ENCODE results near the gene CCSAP. TPM values are rescaled to one million over a fixed set of nuclear protein-coding genes. Genes with fewer than 3 reads are reported as not detected.

The CCSAP gene
- total and polyA plus RNA-seq, 2 of the 13 experiments (the other 11 are each of a cell fraction or from before 2014, with no cell fraction given) = 3.7 to 9.0 TPM

DNA sequence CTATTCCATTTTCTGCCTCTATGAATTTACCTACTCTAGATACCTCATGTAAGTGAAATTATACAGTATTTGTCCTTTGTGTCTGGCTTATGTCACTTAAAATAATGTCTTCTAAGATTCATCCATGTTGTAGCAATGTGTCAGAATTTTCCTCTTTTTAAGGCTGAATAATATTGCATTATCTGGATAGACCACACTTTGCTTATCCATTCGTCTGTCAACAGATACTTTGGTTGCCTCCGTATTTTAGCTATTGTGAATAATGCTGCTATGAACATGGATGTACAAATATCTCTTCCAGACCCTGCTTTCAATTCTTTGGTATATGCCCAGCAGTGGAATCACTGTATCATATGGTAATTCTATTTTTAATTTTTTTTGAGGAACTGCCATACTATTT, 10.1 kb upstream of the CCSAP start:
- in situ Hi-C loops (cut with HindIII; ENCODE audit: extremely low pct_ligation_motif_present, low pct_unique_long_range_greater_than_20kb) = no loop called here
- H3K36me3 ChIP-seq (replicated peaks in 1 of 2; ENCODE audit: control insufficient read depth in 1 of 2, insufficient read depth in 2 of 2, low read length in 2 of 2) = no peaks in the 10 kb centered on the region

DNA sequence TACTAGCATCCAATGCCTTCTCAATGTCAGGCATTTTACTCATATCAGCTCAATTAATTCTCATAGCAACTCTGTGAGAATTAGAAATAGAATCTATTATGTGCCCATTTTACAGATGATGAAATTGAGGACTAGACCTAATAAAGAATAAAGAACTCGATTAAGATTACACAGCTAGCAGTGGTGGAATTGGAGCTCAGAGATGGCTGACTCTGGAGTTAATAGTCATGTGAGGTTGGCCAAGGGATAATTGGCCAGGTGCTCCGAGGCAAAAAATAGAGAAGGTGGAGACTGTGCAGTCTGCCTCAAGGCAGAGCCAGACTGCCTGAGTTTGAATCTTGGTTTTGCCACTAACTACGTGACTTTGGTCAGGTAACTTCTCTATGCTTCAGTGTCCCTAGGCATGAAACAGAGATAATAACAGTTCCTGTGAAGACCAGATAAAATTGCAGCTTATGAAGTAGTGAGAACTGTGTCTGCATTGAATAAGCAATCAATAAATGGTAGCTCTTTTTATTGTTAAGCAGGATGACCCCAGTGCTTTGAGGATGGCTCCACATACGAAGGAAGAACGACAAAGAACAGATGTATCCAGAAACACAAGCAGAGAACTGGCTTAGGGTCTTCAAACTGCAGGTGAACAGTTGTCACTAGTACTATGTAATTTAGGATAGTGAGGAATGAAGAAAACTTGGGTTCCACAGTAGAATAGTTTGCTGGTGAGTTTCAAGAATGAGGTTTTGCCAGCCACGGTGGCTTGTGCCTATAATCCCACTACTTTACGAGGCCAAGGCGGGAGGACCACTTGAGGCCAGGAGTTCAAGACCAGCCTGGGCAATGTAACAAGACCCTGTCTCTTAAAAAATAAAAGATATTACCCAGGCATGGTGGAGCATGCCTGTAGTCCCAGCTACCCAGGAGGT, 6.9 kb upstream of the CCSAP start:
- 41% methylated on average over 8 of the region's 8 CpGs for WGBS (ENCODE audit: low lambda C conversion rate)
- no peaks in the 10 kb centered on the region for H4K20me1 ChIP-seq (ENCODE audit: insufficient read depth, low read length)
- no peak overlapping the region for H2AFZ ChIP-seq (ENCODE audit: low read length)
- CTCF ChIA-PET (ENCODE audit: low intra/inter-chr PET ratio, low total read pairs) = no interaction called here
- H3K4me2 ChIP-seq (ENCODE audit: low read depth, low read length) = peak overlapping the region; percentile 1; the same call in 1 of the 2 replicates
- DNase-seq (ENCODE audit: low spot score) = no peak
- no peak overlapping the region for H3K9ac ChIP-seq (ENCODE audit: insufficient read depth, low read depth, low read length)
- peaks cover 0 to 17% of the 10 kb centered on the region in 2 experiments; a peak in 2 of 5 replicates for H3K27me3 ChIP-seq (ENCODE audit: control insufficient read depth in 1 of 2, insufficient read depth in 2 of 2, low read length in 2 of 2)
- H3K4me1 ChIP-seq (ENCODE audit: insufficient read depth, low read length) = peaks cover 36% of the 10 kb centered on the region
- no peaks in the 10 kb centered on the region for H3K79me2 ChIP-seq (ENCODE audit: insufficient read depth, low read length)
- no peak for ATAC-seq
- POLR2A ChIA-PET = no interaction called here
- FAIRE-seq = no peak
- no peak overlapping the region for H3K27ac ChIP-seq (ENCODE audit: extremely low read length, insufficient read depth, low read length)
- no peaks in the 10 kb centered on the region for H3K36me3 ChIP-seq (replicated peaks in 1 of 2; ENCODE audit: control insufficient read depth in 1 of 2, insufficient read depth in 2 of 2, low read length in 2 of 2)
- intact Hi-C loops (cut with micrococcal nuclease; ENCODE audit: unreplicated experiment) (loop anchor here (10.0 kb wide), 1 partner anchor 135 kb away; no protein-coding TSS in a partner anchor), in situ Hi-C loops (cut with HindIII; ENCODE audit: extremely low pct_ligation_motif_present, low pct_unique_long_range_greater_than_20kb) (no loop called here)
- H3K9me3 ChIP-seq (ENCODE audit: low read length) = 0 out of 2 replicates have a peak, but pooled peaks cover 5% of the 10 kb centered on the region
- no peak overlapping the region for H3K4me3 ChIP-seq (replicated peaks in 1 of 3; ENCODE audit: insufficient read depth in 1 of 3, low read depth in 2 of 3, low read length in 3 of 3)
- no TSS peak for BruUV-seq (replicated peaks)
- TF ChIP-seq GPN1 (CRISPR knock-in tag; IDR thresholded peaks at IDR 0.05; ENCODE audit: borderline replicate concordance) (no peak), CHD4 (IDR thresholded peaks at IDR 0.05; ENCODE audit: borderline replicate concordance, low read length) (peak; percentile 80; the same call in 1 of the 2 replicates), ZNF709 (CRISPR knock-in tag; IDR thresholded peaks at IDR 0.05) (no peak)
- TF ChIP-seq, protein P1, sequence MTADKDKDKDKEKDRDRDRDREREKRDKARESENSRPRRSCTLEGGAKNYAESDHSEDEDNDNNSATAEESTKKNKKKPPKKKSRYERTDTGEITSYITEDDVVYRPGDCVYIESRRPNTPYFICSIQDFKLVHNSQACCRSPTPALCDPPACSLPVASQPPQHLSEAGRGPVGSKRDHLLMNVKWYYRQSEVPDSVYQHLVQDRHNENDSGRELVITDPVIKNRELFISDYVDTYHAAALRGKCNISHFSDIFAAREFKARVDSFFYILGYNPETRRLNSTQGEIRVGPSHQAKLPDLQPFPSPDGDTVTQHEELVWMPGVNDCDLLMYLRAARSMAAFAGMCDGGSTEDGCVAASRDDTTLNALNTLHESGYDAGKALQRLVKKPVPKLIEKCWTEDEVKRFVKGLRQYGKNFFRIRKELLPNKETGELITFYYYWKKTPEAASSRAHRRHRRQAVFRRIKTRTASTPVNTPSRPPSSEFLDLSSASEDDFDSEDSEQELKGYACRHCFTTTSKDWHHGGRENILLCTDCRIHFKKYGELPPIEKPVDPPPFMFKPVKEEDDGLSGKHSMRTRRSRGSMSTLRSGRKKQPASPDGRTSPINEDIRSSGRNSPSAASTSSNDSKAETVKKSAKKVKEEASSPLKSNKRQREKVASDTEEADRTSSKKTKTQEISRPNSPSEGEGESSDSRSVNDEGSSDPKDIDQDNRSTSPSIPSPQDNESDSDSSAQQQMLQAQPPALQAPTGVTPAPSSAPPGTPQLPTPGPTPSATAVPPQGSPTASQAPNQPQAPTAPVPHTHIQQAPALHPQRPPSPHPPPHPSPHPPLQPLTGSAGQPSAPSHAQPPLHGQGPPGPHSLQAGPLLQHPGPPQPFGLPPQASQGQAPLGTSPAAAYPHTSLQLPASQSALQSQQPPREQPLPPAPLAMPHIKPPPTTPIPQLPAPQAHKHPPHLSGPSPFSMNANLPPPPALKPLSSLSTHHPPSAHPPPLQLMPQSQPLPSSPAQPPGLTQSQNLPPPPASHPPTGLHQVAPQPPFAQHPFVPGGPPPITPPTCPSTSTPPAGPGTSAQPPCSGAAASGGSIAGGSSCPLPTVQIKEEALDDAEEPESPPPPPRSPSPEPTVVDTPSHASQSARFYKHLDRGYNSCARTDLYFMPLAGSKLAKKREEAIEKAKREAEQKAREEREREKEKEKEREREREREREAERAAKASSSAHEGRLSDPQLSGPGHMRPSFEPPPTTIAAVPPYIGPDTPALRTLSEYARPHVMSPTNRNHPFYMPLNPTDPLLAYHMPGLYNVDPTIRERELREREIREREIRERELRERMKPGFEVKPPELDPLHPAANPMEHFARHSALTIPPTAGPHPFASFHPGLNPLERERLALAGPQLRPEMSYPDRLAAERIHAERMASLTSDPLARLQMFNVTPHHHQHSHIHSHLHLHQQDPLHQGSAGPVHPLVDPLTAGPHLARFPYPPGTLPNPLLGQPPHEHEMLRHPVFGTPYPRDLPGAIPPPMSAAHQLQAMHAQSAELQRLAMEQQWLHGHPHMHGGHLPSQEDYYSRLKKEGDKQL (CRISPR knock-in tag; IDR thresholded peaks at IDR 0.05; ENCODE audit: low read depth) = no peak
- TF ChIP-seq, protein P2, sequence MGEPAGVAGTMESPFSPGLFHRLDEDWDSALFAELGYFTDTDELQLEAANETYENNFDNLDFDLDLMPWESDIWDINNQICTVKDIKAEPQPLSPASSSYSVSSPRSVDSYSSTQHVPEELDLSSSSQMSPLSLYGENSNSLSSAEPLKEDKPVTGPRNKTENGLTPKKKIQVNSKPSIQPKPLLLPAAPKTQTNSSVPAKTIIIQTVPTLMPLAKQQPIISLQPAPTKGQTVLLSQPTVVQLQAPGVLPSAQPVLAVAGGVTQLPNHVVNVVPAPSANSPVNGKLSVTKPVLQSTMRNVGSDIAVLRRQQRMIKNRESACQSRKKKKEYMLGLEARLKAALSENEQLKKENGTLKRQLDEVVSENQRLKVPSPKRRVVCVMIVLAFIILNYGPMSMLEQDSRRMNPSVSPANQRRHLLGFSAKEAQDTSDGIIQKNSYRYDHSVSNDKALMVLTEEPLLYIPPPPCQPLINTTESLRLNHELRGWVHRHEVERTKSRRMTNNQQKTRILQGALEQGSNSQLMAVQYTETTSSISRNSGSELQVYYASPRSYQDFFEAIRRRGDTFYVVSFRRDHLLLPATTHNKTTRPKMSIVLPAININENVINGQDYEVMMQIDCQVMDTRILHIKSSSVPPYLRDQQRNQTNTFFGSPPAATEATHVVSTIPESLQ (CRISPR knock-in tag; conservative IDR thresholded peaks at IDR 0.05) = no peak

More for the DNA sequence above, 10.1 kb upstream of the CCSAP start:
- ChIA-PET CTCF (ENCODE audit: low intra/inter-chr PET ratio, low total read pairs) (no interaction called here), POLR2A (no interaction called here)
- no peak overlapping the region for H3K4me3 ChIP-seq (replicated peaks in 1 of 3; ENCODE audit: insufficient read depth in 1 of 3, low read depth in 2 of 3, low read length in 3 of 3)
- no peak overlapping the region for H3K4me2 ChIP-seq (ENCODE audit: low read depth, low read length)
- H2AFZ ChIP-seq (ENCODE audit: low read length) = no peak overlapping the region
- H3K27me3 ChIP-seq (ENCODE audit: control insufficient read depth in 1 of 2, insufficient read depth in 2 of 2, low read length in 2 of 2) = peaks cover 0 to 11% of the 10 kb centered on the region in 2 experiments; a peak in 2 of 5 replicates
- TF ChIP-seq PLRG1 (conservative IDR thresholded peaks at IDR 0.05) (no peak), JDP2 (CRISPR knock-in tag; IDR thresholded peaks at IDR 0.05; ENCODE audit: borderline replicate concordance) (no peak), FOXC1 (CRISPR knock-in tag; IDR thresholded peaks at IDR 0.05; ENCODE audit: borderline replicate concordance) (no peak), ESRRA (CRISPR knock-in tag; IDR thresholded peaks at IDR 0.05; ENCODE audit: low read depth) (no peak), ZBTB7A (CRISPR knock-in tag; IDR thresholded peaks at IDR 0.05) (no peak), ZNF17 (CRISPR knock-in tag; IDR thresholded peaks at IDR 0.05) (no peak), ZNF333 (CRISPR knock-in tag; IDR thresholded peaks at IDR 0.05; ENCODE audit: borderline replicate concordance) (no peak), ZNF768 (CRISPR knock-in tag; IDR thresholded peaks at IDR 0.05) (no peak), MEIS1 (CRISPR knock-in tag; IDR thresholded peaks at IDR 0.05; ENCODE audit: borderline replicate concordance) (no peak), ZNF34 (CRISPR knock-in tag; IDR thresholded peaks at IDR 0.05; ENCODE audit: borderline replicate concordance) (no peak)
- H3K79me2 ChIP-seq (ENCODE audit: insufficient read depth, low read length) = no peaks in the 10 kb centered on the region
- H3K9me3 ChIP-seq (ENCODE audit: low read length) = 0 out of 2 replicates have a peak, but pooled peaks cover 5% of the 10 kb centered on the region
- no peak overlapping the region for H3K9ac ChIP-seq (ENCODE audit: insufficient read depth, low read depth, low read length)
- no peak for ATAC-seq
- WGBS (ENCODE audit: low lambda C conversion rate) = 24% methylated on average over 2 of the region's 2 CpGs
- no peaks in the 10 kb centered on the region for H4K20me1 ChIP-seq (ENCODE audit: insufficient read depth, low read length)
- no TSS peak for BruUV-seq (replicated peaks)
- H3K4me1 ChIP-seq (ENCODE audit: insufficient read depth, low read length) = peaks cover 18% of the 10 kb centered on the region
- DNase-seq (ENCODE audit: low spot score) = no peak
- intact Hi-C loops (cut with micrococcal nuclease; ENCODE audit: unreplicated experiment) = no loop called here
- FAIRE-seq = no peak
- H3K27ac ChIP-seq (ENCODE audit: extremely low read length, insufficient read depth, low read length) = no peak overlapping the region
